Neural cell (in vitro differentiated cells): ENCODE data around the gene FAM118A. TPM values are rescaled to one million over a fixed set of nuclear protein-coding genes. Genes with fewer than 3 reads are reported as not detected.

ENCODE experiments used
- H2AFZ ChIP-seq: fragments of 200-600, 300-800 bp; sonication (generic), shearing (Covaris generic); 2 replicates; pipeline ENCODE4 v1.6.0; 2014; ENCODE audit warnings: low read depth, mild to moderate bottlenecking, antibody characterized with exemption, low read length, moderate library complexity
- H3F3A ChIP-seq: fragments of 200-600 bp; shearing (Covaris generic); 2 replicates; pipeline ENCODE4 v1.6.1; 2016; ENCODE audit warnings: mild to moderate bottlenecking, moderate library complexity, mixed read lengths, antibody characterized with exemption, low read length; ENCODE audit not compliant: insufficient read depth, poor library complexity, severe bottlenecking
- H3K27ac ChIP-seq: fragments of 200-600, 300-800 bp; sonication (generic), shearing (Covaris generic); 2 replicates; pipeline ENCODE4 v1.5.1; 2014; ENCODE audit warnings: mild to moderate bottlenecking, low read length, moderate library complexity
- H3K27me3 ChIP-seq: fragments of 300-800, 200-600 bp; sonication (generic), shearing (Covaris generic); 2 replicates; pipeline ENCODE4 v1.6.0; 2014; ENCODE audit warnings: mild to moderate bottlenecking, low read depth, low read length, moderate library complexity; ENCODE audit not compliant: insufficient read depth
- H3K36me3 ChIP-seq: fragments of 300-800, 200-600 bp; sonication (generic), shearing (Covaris generic); 2 replicates; pipeline ENCODE4 v1.5.1; 2014; ENCODE audit warnings: mild to moderate bottlenecking, antibody characterized with exemption, low read length, moderate library complexity; ENCODE audit not compliant: insufficient read depth
- H3K4me2 ChIP-seq: fragments of 300-800, 200-600 bp; sonication (generic), shearing (Covaris generic); 2 replicates; pipeline ENCODE4 v1.6.0; 2014; ENCODE audit warnings: mild to moderate bottlenecking, low read length
- H3K4me3 ChIP-seq: fragments of 300-800, 200-600 bp; sonication (generic), shearing (Covaris generic); 2 replicates; pipeline ENCODE4 v1.5.1; 2014; ENCODE audit warnings: mild to moderate bottlenecking, low read length, moderate library complexity
- H3K79me2 ChIP-seq: fragments of 200-600 bp; shearing (Covaris generic); replicated peaks from 2 replicates; pipeline ENCODE4 v1.6.0; 2014; ENCODE audit warnings: mild to moderate bottlenecking, low read length, moderate library complexity; ENCODE audit not compliant: insufficient read depth
- H3K9ac ChIP-seq: fragments of 300-800, 200-600 bp; sonication (generic), shearing (Covaris generic); 2 replicates; pipeline ENCODE4 v1.6.1; 2016; ENCODE audit warnings: mild to moderate bottlenecking, low read length, mixed read lengths
- H3K9me2 ChIP-seq: fragments of 200-600 bp; shearing (Covaris generic); 2 replicates; pipeline ENCODE4 v1.6.1; 2016; ENCODE audit warnings: mild to moderate bottlenecking, low read length, mixed read lengths; ENCODE audit not compliant: insufficient read depth
- H3K9me3 ChIP-seq: fragments of 200-600, 300-800 bp; sonication (generic), shearing (Covaris generic); 2 replicates; pipeline ENCODE4 v1.6.1; 2016; ENCODE audit warnings: mild to moderate bottlenecking, mixed run types, low read length, moderate library complexity, mixed read lengths
- H4K20me1 ChIP-seq: fragments of 200-600 bp; shearing (Covaris generic); 2 replicates; pipeline ENCODE4 v1.6.1; 2016; ENCODE audit warnings: mild to moderate bottlenecking, mixed run types; ENCODE audit not compliant: insufficient read depth
- EP300 ChIP-seq: fragments of 450-650 bp; conservative IDR thresholded peaks from 2 replicates; pipeline ENCODE4 v1.6.1; 2014; ENCODE audit warnings: antibody characterized with exemption, mild to moderate bottlenecking, moderate library complexity; ENCODE audit not compliant: poor library complexity, severe bottlenecking
- EZH2 ChIP-seq: fragments of 200-600, 300-800 bp; shearing (Covaris generic), sonication (generic); IDR thresholded peaks from 2 replicates; pipeline ENCODE4 v1.6.1; 2014; ENCODE audit warnings: antibody characterized with exemption, low read length, borderline replicate concordance, mild to moderate bottlenecking; ENCODE audit not compliant: insufficient read depth, poor library complexity, severe bottlenecking
- MXI1 ChIP-seq: fragments of 450-650 bp; conservative IDR thresholded peaks from 2 replicates; pipeline ENCODE4 v1.6.1; 2014; ENCODE audit warnings: antibody characterized with exemption, mild to moderate bottlenecking; ENCODE audit not compliant: poor library complexity, severe bottlenecking
- POLR2AphosphoS5 ChIP-seq: IDR thresholded peaks from 2 replicates; pipeline ENCODE4 v1.6.1; 2012
- RAD21 ChIP-seq: fragments of 450-650 bp; conservative IDR thresholded peaks from 2 replicates; pipeline ENCODE4 v1.6.1; 2014; ENCODE audit warnings: antibody characterized with exemption, mild to moderate bottlenecking, moderate library complexity
- REST ChIP-seq: IDR thresholded peaks from 2 replicates; pipeline ENCODE4 v1.6.1; 2012; ENCODE audit warnings: borderline replicate concordance
- SMC3 ChIP-seq: fragments of 450-650 bp; conservative IDR thresholded peaks from 2 replicates; pipeline ENCODE4 v1.6.1; 2014; ENCODE audit warnings: antibody characterized with exemption, mild to moderate bottlenecking, moderate library complexity; ENCODE audit not compliant: poor library complexity
- TAF1 ChIP-seq: IDR thresholded peaks from 2 replicates; pipeline ENCODE4 v1.6.1; 2012; ENCODE audit warnings: low read depth
- polyA plus RNA-seq: library from polyadenylated mRNA; depleted of rRNA; stranded (reverse); fragments of >200 nt; gene quantifications from 2 replicates; pipeline ENCODE4 v1.2.3, GENCODE V29; 2014
- TF ChIP-seq, protein P1 (sequence below): fragments of 450-650 bp; IDR thresholded peaks from 2 replicates; pipeline ENCODE4 v1.5.1; 2014; ENCODE audit warnings: antibody characterized with exemption, mild to moderate bottlenecking, moderate library complexity; ENCODE audit not compliant: poor library complexity, severe bottlenecking

Gene FAM118A
- polyA plus RNA-seq, 1 donor from 2014 or later: 9.6 TPM

GRCh38 chr22:45337536-45337935 lies 27.8 kb downstream of the FAM118A start:
- Histone ChIP-seq H2AFZ (no peak overlapping the region), H3K9ac (no peak overlapping the region), H3K36me3 (no peaks in the 10 kb centered on the region), H3K9me3 (no peaks in the 10 kb centered on the region), H3K4me2 (no peak overlapping the region), H3K9me2 (no peaks in the 10 kb centered on the region), H4K20me1 (no peaks in the 10 kb centered on the region), H3K4me3 (no peak overlapping the region), H3K27ac (no peak overlapping the region), H3F3A (no peaks in the 10 kb centered on the region), H3K79me2 (no peaks in the 10 kb centered on the region), H3K27me3 (no peaks in the 10 kb centered on the region)
- TF ChIP-seq POLR2AphosphoS5 (no peak), REST (no peak), TAF1 (no peak), RAD21 (no peak), EP300 (no peak), SMC3 (no peak)
- TF ChIP-seq, protein P1, sequence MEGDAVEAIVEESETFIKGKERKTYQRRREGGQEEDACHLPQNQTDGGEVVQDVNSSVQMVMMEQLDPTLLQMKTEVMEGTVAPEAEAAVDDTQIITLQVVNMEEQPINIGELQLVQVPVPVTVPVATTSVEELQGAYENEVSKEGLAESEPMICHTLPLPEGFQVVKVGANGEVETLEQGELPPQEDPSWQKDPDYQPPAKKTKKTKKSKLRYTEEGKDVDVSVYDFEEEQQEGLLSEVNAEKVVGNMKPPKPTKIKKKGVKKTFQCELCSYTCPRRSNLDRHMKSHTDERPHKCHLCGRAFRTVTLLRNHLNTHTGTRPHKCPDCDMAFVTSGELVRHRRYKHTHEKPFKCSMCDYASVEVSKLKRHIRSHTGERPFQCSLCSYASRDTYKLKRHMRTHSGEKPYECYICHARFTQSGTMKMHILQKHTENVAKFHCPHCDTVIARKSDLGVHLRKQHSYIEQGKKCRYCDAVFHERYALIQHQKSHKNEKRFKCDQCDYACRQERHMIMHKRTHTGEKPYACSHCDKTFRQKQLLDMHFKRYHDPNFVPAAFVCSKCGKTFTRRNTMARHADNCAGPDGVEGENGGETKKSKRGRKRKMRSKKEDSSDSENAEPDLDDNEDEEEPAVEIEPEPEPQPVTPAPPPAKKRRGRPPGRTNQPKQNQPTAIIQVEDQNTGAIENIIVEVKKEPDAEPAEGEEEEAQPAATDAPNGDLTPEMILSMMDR: no peak

GRCh38 chr22:45338795-45339194 lies 29.1 kb downstream of the FAM118A start:
- no peaks in the 10 kb centered on the region for H3K79me2 ChIP-seq
- no peaks in the 10 kb centered on the region for H3K27me3 ChIP-seq
- H3K9ac ChIP-seq: no peak overlapping the region
- no peaks in the 10 kb centered on the region for H3K9me3 ChIP-seq
- no peaks in the 10 kb centered on the region for H4K20me1 ChIP-seq
- no peaks in the 10 kb centered on the region for H3F3A ChIP-seq
- H3K27ac ChIP-seq: no peak overlapping the region
- H3K4me2 ChIP-seq: no peak overlapping the region
- H3K9me2 ChIP-seq: no peaks in the 10 kb centered on the region
- TF ChIP-seq EP300: no peak
- no peak for TF ChIP-seq TAF1
- no peak for TF ChIP-seq REST
- TF ChIP-seq EZH2: no peak
- no peak for TF ChIP-seq POLR2AphosphoS5
- TF ChIP-seq, protein P1: no peak
- no peak for TF ChIP-seq MXI1
- TF ChIP-seq SMC3: no peak
- no peak for TF ChIP-seq RAD21
- no peak overlapping the region for H3K4me3 ChIP-seq
- H3K36me3 ChIP-seq: no peaks in the 10 kb centered on the region
- H2AFZ ChIP-seq: no peak overlapping the region
